ENCODE results near the gene ARHGAP9. TPM values are rescaled to one million over a fixed set of nuclear protein-coding genes. Genes with fewer than 3 reads are reported as not detected.

Gene ARHGAP9
- total and polyA plus RNA-seq, 2 donors (not counting 1 experiment from before 2014, with no cell fraction given), result under 0.01 to 0.08 TPM

GRCh38 chr12:57467212-57467874 lies 12.3 kb downstream of the ARHGAP9 start:
- H3K27ac ChIP-seq (ENCODE audit: insufficient read depth, low read length), result no peak overlapping the region
- no peaks in the 10 kb centered on the region for H3K9me3 ChIP-seq (ENCODE audit: control insufficient read depth, insufficient read depth, low read depth, low read length)
- H4K20me1 ChIP-seq (ENCODE audit: control insufficient read depth, extremely low read depth, insufficient read depth, low read length), result no peaks in the 10 kb centered on the region
- no peak overlapping the region for H3K9ac ChIP-seq (ENCODE audit: insufficient read depth, low read length)
- no peaks in the 10 kb centered on the region for H3K36me3 ChIP-seq (ENCODE audit: control insufficient read depth, insufficient read depth, low read length)
- H2AFZ ChIP-seq (ENCODE audit: low read length), result no peak overlapping the region
- H3K27me3 ChIP-seq (ENCODE audit: control insufficient read depth, insufficient read depth, low read length), result peaks cover 18% of the 10 kb centered on the region
- DNase-seq (ENCODE audit: low read depth in 2 of 2), result no peak
- no peaks in the 10 kb centered on the region for H3K79me2 ChIP-seq (ENCODE audit: control insufficient read depth, insufficient read depth, low read length)
- no peaks in the 10 kb centered on the region for H3K4me1 ChIP-seq (ENCODE audit: control insufficient read depth, extremely low read depth, insufficient read depth, low read length)
- no peak overlapping the region for H3K4me2 ChIP-seq (ENCODE audit: extremely low read depth, insufficient read depth, low read length)
- H3K4me3 ChIP-seq (replicated peaks in 1 of 4; ENCODE audit: control extremely low read depth in 1 of 4, insufficient read depth in 1 of 4, low read depth in 3 of 4, low read length in 4 of 4), result no peak overlapping the region
- TF ChIP-seq CTCF (conservative IDR thresholded peaks at IDR 0.05 in 1 of 2, IDR thresholded peaks at IDR 0.05 in 1 of 2; ENCODE audit: low read depth in 1 of 2, low read length in 2 of 2) (no peak), EZH2 (IDR thresholded peaks at IDR 0.05; ENCODE audit: low read length, missing control alignments) (no peak)

GRCh38 chr12:57465747-57466505 lies 13.7 kb downstream of the ARHGAP9 start:
- H3K4me1 ChIP-seq (ENCODE audit: control insufficient read depth, extremely low read depth, insufficient read depth, low read length), result no peaks in the 10 kb centered on the region
- H3K9ac ChIP-seq (ENCODE audit: insufficient read depth, low read length), result no peak overlapping the region
- H3K36me3 ChIP-seq (ENCODE audit: control insufficient read depth, insufficient read depth, low read length), result no peaks in the 10 kb centered on the region
- no peak for DNase-seq (ENCODE audit: low read depth in 2 of 2)
- H3K27me3 ChIP-seq (ENCODE audit: control insufficient read depth, insufficient read depth, low read length), result peaks cover 12% of the 10 kb centered on the region
- no peaks in the 10 kb centered on the region for H3K79me2 ChIP-seq (ENCODE audit: control insufficient read depth, insufficient read depth, low read length)
- TF ChIP-seq EZH2 (IDR thresholded peaks at IDR 0.05; ENCODE audit: low read length, missing control alignments), result no peak
- TF ChIP-seq CTCF (conservative IDR thresholded peaks at IDR 0.05 in 1 of 2, IDR thresholded peaks at IDR 0.05 in 1 of 2; ENCODE audit: low read depth in 1 of 2, low read length in 2 of 2), result no peak
- H4K20me1 ChIP-seq (ENCODE audit: control insufficient read depth, extremely low read depth, insufficient read depth, low read length), result no peaks in the 10 kb centered on the region
- H3K4me3 ChIP-seq (replicated peaks in 1 of 4; ENCODE audit: control extremely low read depth in 1 of 4, insufficient read depth in 1 of 4, low read depth in 3 of 4, low read length in 4 of 4), result no peak overlapping the region
- H3K9me3 ChIP-seq (ENCODE audit: control insufficient read depth, insufficient read depth, low read depth, low read length), result no peaks in the 10 kb centered on the region
- H3K4me2 ChIP-seq (ENCODE audit: extremely low read depth, insufficient read depth, low read length), result no peak overlapping the region
- H3K27ac ChIP-seq (ENCODE audit: insufficient read depth, low read length), result no peak overlapping the region
- H2AFZ ChIP-seq (ENCODE audit: low read length), result no peak overlapping the region

GRCh38 chr12:57465030-57465746 lies 14.5 kb downstream of the ARHGAP9 start:
- Histone ChIP-seq H3K79me2 (ENCODE audit: control insufficient read depth, insufficient read depth, low read length) (no peaks in the 10 kb centered on the region), H2AFZ (ENCODE audit: low read length) (no peak overlapping the region), H3K27ac (ENCODE audit: insufficient read depth, low read length) (no peak overlapping the region), H3K27me3 (ENCODE audit: control insufficient read depth, insufficient read depth, low read length) (peaks cover 12% of the 10 kb centered on the region), H3K4me3 (replicated peaks in 1 of 4; ENCODE audit: control extremely low read depth in 1 of 4, insufficient read depth in 1 of 4, low read depth in 3 of 4, low read length in 4 of 4) (no peak overlapping the region), H4K20me1 (ENCODE audit: control insufficient read depth, extremely low read depth, insufficient read depth, low read length) (no peaks in the 10 kb centered on the region), H3K36me3 (ENCODE audit: control insufficient read depth, insufficient read depth, low read length) (no peaks in the 10 kb centered on the region), H3K9me3 (ENCODE audit: control insufficient read depth, insufficient read depth, low read depth, low read length) (no peaks in the 10 kb centered on the region), H3K4me2 (ENCODE audit: extremely low read depth, insufficient read depth, low read length) (no peak overlapping the region), H3K9ac (ENCODE audit: insufficient read depth, low read length) (no peak overlapping the region), H3K4me1 (ENCODE audit: control insufficient read depth, extremely low read depth, insufficient read depth, low read length) (peaks cover 2% of the 10 kb centered on the region)
- no peak for DNase-seq (ENCODE audit: low read depth in 2 of 2)
- no peak for TF ChIP-seq EZH2 (IDR thresholded peaks at IDR 0.05; ENCODE audit: low read length, missing control alignments)
- no peak for TF ChIP-seq CTCF (conservative IDR thresholded peaks at IDR 0.05 in 1 of 2, IDR thresholded peaks at IDR 0.05 in 1 of 2; ENCODE audit: low read depth in 1 of 2, low read length in 2 of 2)
